Left ventricle myocardium superior (tissue), 1 donor: Measurements from ENCODE around the gene RPL10A. TPM values are rescaled to one million over a fixed set of nuclear protein-coding genes. Genes with fewer than 3 reads are reported as not detected.
"Not testable (repeated sequence)": the region's sequence is repeated elsewhere in the genome, so short reads cannot be mapped to it uniquely, and the experiment has no call there.

Experiments
- ATAC-seq: fragments of 200-7000 bp; cut with Tn5 transposase; one replicate; pipeline ENCODE4 v1.9.1; 2020; ENCODE audit warnings: mild to moderate bottlenecking, moderate library complexity
- DNase-seq: peaks from one replicate; pipeline ENCODE4 v3.0.0-alpha.2; 2020
- intact Hi-C: fragments of 100-400 bp; cut with micrococcal nuclease; formaldehyde crosslinking; loops from one replicate; pipeline ENCODE4 v1.11.0; 2022
- total RNA-seq: library from RNA; stranded (reverse); fragmentation: NEBNext Ultra II Directional; extraction: Animal tissue kit (Norgen Biotek cat#: 25700); gene quantifications from one replicate; pipeline ENCODE4 v1.2.1, GENCODE V29; 2021
- donor health status: DM: no; HTN: yes; CAD: no; lungs with severe emphysema.

RPL10A gene
- total RNA-seq, 1 donor from 2014 or later = 560 TPM

GRCh38 chr6:35499372-35499771, 31.2 kb downstream of the RPL10A start:
- ATAC-seq = no peak
- no peak for DNase-seq
- intact Hi-C loops = no loop called here

GRCh38 chr6:35500782-35501181, 32.6 kb downstream of the RPL10A start:
- intact Hi-C loops = no loop called here
- peak; percentile 0 for ATAC-seq
- DNase-seq = no peak

- ATAC-seq = no peak
- no peak for DNase-seq
- intact Hi-C loops = no loop called here
Observed at GRCh38 chr6:35501784-35502183, 33.6 kb downstream of the RPL10A start.

- intact Hi-C loops = no loop called here
- DNase-seq = no peak
- no peak for ATAC-seq
Observed at GRCh38 chr6:35503534-35503933, 35.3 kb downstream of the RPL10A start.

- intact Hi-C loops = no loop called here
- DNase-seq (no peak), ATAC-seq (no peak)
Observed at GRCh38 chr6:35505999-35506412, 37.8 kb downstream of the RPL10A start.

- no peak for ATAC-seq
- DNase-seq = no peak
- intact Hi-C loops = no loop called here
Observed at GRCh38 chr6:35506536-35506935, 38.3 kb downstream of the RPL10A start.

DNA sequence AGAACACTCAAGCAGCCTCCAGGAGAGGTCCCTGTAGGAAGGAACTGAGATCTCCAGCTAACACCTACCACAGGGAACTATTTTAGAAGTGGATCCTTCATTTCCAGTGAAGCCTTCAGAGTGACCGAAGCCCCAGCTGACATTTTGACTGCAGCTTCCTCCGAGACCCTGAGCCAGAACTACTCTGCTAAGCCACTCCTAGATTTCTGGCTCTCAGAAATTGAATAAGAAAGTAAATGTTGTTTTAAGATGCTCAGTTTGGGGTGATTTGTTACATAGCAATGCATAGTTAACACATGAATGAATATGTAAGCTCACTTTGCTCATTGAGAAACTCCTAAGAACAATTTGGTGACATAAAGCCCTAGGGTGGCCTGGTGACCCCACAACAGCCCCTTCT, 39.0 kb downstream of the RPL10A start:
- intact Hi-C loops = no loop called here
- no peak for DNase-seq
- ATAC-seq = no peak

GRCh38 chr6:35508027-35508426, 39.8 kb downstream of the RPL10A start:
- ATAC-seq (no peak), DNase-seq (no peak)
- intact Hi-C loops = no loop called here

GRCh38 chr6:35508542-35508941, 40.3 kb downstream of the RPL10A start:
- no peak for ATAC-seq
- intact Hi-C loops = no loop called here
- no peak for DNase-seq

DNA sequence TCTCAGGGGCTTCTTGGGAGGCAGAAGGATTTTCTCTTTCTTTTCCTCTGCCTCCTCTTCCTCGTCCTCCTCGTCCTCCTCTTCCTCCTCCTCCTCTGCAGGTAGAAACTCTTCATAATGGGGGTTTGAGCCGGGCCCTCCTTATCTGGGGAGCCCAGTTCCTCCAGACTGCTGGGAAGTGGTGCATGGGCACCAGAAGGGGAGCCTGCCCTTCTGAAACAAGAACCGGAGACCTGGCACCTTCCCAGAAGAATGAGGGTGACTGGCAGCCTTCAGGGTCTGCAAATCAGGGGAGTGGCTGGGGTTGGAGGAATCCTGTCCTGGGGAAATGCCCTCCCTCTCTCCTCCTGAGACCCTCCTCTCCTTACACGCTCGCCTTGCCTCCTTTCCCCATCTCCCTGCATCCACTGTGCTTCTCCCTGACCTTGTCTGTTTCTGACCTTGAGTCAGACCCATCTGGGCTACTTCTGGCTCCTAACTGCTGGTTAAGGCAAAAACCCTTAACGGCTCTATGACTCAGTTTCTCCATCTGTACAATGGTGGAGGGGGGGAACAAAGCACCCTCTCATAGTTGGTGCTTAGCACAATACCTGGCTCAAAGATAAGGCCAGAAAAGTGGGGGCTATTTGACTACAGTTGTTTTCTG, 42.8 kb downstream of the RPL10A start:
- ATAC-seq (no peak), DNase-seq (no peak)
- intact Hi-C loops = no loop called here

DNA sequence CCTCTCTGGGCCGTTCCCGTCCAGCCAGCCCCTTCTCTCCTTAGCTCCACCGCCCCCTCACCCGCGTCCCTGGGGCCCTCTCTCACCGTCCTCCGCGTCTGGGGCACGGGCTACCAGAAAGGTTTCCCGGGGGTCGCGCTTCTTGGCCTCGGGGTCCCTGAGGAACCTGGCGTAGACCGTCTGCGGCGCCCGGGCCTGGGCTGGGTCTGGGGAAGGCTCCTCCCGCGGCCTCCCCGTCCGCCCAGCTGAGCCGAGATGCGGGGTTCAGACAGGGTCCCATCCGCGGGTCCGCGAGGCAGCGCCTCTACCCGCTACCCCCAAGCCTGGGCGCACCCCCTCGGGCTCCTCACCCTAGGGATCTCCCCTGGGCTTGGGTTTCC, 43.4 kb downstream of the RPL10A start:
- no peak for DNase-seq

GRCh38 chr6:35512006-35512405, 43.8 kb downstream of the RPL10A start:
- ATAC-seq (no peak), DNase-seq (no peak)

More for the DNA sequence above, 43.4 kb downstream of the RPL10A start:
- peak; percentile 15 for ATAC-seq
- intact Hi-C loops = no loop called here

GRCh38 chr6:35512740-35513139, 44.5 kb downstream of the RPL10A start, which contains the start of gene TULP1:
Gene TULP1 (minus strand): TSS chr6:35512896. CDS start chr6:35512858, 38 bp downstream.
- ATAC-seq = no peak
- intact Hi-C loops = no loop called here
- DNase-seq = no peak

More at GRCh38 chr6:35512006-35512405, 43.8 kb downstream of the RPL10A start:
- intact Hi-C loops = no loop called here

DNA sequence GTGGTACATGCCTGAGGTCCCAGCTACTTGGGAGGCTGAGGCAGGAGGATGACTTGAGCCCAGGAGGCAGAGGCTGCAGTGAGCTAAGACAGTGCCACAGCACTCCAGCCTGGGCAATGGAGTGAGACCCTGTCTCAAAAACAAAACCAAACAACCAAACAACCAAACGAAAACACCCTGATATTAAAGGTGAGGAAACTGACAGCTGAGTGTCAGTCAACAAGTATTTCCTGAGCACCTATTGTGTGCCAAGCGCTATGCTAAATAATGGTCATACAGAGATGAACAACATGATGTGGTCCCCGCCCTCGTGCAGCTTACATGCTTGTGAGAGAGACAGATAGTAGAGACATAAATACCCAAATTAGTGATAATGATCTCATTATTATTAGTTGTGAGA, 46.4 kb downstream of the RPL10A start:
- intact Hi-C loops = no loop called here
- no peak for ATAC-seq
- DNase-seq = no peak

- ATAC-seq, intact Hi-C loops, DNase-seq: not testable (repeated sequence)
Observed at GRCh38 chr6:35515939-35516338, 47.7 kb downstream of the RPL10A start.

DNA sequence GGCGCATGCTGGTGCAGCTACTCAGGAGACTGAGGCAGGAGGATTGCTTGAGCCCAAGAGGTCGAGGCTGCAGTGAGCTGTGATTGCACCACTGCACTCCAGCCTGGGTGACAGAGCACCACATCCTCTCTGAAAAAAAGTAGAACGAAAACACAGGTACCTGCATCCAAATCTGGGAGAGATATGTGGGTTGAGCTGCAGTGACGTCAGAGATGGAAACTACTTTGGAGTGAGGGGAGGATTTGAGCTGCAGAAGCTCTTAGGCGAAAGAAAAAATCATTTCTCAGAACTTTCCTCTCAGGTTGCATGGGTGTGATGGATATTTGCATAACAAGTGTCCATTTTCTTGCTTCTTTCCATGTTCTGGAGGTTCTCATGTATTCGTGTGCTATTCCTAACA, 48.5 kb downstream of the RPL10A start:
- ATAC-seq (no peak), DNase-seq (no peak)
- intact Hi-C loops = no loop called here

DNA sequence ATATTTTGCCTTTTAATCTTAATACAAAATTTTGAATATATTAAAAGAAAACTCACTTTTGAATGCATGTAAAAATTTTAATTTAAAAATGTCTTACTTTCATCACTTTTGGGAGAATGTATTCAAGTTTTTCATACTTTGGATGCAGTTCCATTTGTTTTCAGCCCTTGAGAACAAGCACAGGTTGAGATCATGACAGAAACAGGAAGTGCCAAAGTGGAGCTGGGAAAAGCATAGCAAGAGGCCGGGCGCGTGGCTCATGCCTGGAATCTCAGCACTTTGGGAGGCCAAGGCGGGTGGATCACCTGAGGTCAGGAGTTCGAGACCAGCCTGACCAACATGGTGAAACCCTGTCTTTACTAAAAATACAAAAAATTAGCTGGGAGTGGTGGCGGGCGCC, 49.8 kb downstream of the RPL10A start:
- DNase-seq, intact Hi-C loops, ATAC-seq: not testable (repeated sequence)

GRCh38 chr6:35518566-35519312, 50.5 kb downstream of the RPL10A start:
- no peak for ATAC-seq
- DNase-seq = no peak
- intact Hi-C loops = no loop called here

DNA sequence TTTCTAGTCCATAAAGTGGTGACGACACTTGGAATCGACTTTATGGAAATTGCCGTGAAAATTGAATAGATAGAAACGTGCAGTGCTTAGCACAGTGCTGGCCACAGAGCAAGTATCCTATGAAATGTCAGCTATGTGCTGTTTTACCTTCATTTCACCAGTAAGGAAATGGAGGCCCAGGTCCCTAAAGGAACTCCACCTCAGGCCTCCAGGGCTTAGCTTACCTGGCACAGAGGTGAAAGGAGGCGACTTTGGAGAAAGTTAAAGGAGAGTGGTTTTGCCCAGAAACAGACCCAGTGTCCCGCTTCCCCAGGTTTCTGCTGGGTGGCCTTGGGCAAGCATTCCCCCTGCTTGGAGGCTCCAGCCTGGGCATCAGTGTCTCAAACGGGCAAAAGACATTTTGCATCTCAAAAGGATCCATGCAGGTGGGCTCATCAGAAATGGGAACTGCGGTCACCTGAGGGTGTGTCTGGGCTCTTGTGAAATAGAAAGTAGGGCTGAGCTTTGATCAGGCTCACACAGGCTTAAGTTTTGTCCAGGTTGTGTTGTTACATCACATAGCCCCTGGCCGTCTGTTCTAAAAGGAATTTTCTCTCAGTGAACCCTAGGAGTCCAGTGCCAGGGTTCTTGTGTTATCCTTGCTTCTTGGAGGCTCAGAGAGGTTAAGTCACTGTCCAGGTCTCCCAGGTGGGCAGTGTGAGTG, 51.3 kb downstream of the RPL10A start:
- ATAC-seq = no peak
- intact Hi-C loops = loop anchor here (5.0 kb wide), 1 partner anchor 63 kb away; no protein-coding TSS in a partner anchor
- no peak for DNase-seq
